ENCODE measurements around the gene NFILZ.

NFILZ gene

DNA sequence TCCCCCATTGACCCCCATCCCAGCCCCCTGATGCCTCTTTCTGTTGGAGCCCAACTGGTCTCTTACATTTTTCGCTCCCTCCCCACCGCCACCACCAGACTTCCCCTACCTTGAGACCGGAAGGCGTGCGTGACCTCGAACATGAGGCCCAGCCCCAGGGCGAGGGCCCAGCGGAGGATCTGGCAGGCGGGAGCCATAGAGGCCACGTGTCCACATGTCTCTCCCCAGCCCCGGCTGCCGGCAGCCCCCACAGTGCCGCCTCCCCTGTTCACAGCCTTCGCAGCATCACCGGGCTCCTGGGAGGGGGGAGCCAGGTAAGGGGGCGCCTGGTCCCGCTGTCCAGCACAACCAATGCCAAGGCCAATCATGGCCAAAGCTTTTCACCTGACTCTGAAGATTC is 24.9 kb upstream of the NFILZ start:
- Histone ChIP-seq H3K36me3 (ENCODE audit: insufficient read depth, low read length) (peaks cover 28% of the 10 kb centered on the region), H3K27me3 (ENCODE audit: insufficient read depth, low read length) (no peaks in the 10 kb centered on the region), H3K9me3 (ENCODE audit: low read length) (peaks cover 23% of the 10 kb centered on the region), H3K4me1 (ENCODE audit: insufficient read depth, low read length) (peaks cover 13% of the 10 kb centered on the region), H2AFZ (ENCODE audit: low read depth, low read length) (no peak overlapping the region), H3K4me3 (ENCODE audit: low read length) (no peak overlapping the region)

DNA sequence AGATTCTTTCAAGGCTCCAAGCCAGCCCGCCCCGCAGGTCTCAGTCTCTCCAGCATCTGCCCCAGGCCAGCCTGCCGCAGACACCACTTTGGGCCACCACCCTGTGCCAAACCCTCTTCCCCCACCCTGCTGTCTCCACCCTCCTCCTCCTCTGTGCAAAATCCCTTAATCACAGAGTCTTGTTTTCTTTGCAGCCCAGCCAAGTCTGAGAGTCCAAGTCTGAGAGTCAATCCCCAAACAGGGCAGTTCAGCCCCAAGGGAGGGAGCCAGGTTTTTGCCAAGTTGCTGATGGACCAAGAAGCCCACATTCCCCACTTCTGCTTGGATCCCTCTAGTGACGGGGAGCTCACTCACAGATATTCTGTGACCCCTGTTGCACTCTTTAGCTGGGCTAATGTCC is 23.0 kb upstream of the NFILZ start:
- Histone ChIP-seq H3K9me3 (ENCODE audit: low read length) (peaks cover 19% of the 10 kb centered on the region), H3K27me3 (ENCODE audit: insufficient read depth, low read length) (no peaks in the 10 kb centered on the region), H3K36me3 (ENCODE audit: insufficient read depth, low read length) (peaks cover 18% of the 10 kb centered on the region), H3K4me1 (ENCODE audit: insufficient read depth, low read length) (peaks cover 15% of the 10 kb centered on the region), H2AFZ (ENCODE audit: low read depth, low read length) (no peak overlapping the region), H3K4me3 (ENCODE audit: low read length) (no peak overlapping the region)

DNA sequence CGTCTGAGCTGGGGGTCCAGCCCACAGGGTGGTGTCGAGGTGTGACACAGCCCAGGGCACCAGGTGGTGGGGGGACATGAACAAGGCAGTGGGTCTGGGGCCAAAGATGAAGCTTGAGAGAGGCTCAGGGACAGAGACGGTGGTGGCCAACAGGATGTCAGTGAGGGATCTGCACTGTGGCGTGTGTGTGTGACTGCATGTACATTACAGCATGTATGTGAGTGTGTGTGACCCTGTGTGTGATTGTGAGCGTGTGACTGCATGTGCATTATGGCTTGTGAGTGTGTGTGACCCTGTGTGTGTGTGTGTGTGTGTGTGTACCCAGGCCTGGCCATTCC is 21.5 kb upstream of the NFILZ start:
- Histone ChIP-seq H2AFZ (ENCODE audit: low read depth, low read length) (peak overlapping the region; percentile 21), H3K4me3 (ENCODE audit: low read length) (peak overlapping the region; percentile 76), H3K27me3 (ENCODE audit: insufficient read depth, low read length) (no peaks in the 10 kb centered on the region), H3K36me3 (ENCODE audit: insufficient read depth, low read length) (peaks cover 7% of the 10 kb centered on the region), H3K4me1 (ENCODE audit: insufficient read depth, low read length) (peaks cover 15% of the 10 kb centered on the region), H3K9me3 (ENCODE audit: low read length) (peaks cover 10% of the 10 kb centered on the region)

DNA sequence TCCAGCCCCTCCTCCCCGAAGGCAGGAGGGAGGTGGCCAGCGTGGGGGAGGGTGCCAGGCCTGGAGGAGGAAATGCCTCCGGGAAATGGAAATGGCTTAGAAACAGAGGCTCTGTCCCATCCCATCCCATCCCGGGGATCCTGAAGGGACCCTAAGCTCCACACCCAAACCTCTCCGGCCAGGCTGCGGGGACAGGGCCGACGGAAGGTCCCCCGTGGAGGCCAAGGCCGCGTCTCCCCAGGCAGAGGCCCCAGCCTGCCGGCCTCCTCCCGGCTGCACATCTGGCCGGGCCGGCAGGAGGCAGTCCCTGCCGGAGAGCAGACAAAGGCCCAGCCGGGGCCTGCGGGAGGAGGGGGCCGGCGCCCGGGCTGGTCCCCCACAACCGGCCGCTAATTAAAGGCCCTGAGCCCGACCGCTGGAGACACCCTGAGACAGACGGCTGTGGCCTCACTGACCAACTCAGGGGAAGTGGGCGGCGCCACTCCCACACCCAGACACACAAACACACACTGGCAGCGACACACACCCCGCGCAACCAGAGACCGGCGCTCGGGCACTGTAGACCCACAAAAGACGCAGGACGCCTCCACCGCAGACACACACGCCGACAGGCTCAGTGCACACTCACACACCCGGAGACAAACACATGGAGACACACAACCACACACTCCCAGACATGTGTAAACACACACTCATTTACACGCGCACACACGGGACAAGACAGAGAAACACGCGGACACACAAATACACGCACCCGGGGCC is 21.0 kb upstream of the NFILZ start:
- Histone ChIP-seq H3K27me3 (ENCODE audit: insufficient read depth, low read length) (no peaks in the 10 kb centered on the region), H3K4me1 (ENCODE audit: insufficient read depth, low read length) (peaks cover 15% of the 10 kb centered on the region), H2AFZ (ENCODE audit: low read depth, low read length) (peak overlapping the region; percentile 21), H3K4me3 (ENCODE audit: low read length) (peak overlapping the region; percentile 76), H3K36me3 (ENCODE audit: insufficient read depth, low read length) (peaks cover 7% of the 10 kb centered on the region), H3K9me3 (ENCODE audit: low read length) (peaks cover 8% of the 10 kb centered on the region)

DNA sequence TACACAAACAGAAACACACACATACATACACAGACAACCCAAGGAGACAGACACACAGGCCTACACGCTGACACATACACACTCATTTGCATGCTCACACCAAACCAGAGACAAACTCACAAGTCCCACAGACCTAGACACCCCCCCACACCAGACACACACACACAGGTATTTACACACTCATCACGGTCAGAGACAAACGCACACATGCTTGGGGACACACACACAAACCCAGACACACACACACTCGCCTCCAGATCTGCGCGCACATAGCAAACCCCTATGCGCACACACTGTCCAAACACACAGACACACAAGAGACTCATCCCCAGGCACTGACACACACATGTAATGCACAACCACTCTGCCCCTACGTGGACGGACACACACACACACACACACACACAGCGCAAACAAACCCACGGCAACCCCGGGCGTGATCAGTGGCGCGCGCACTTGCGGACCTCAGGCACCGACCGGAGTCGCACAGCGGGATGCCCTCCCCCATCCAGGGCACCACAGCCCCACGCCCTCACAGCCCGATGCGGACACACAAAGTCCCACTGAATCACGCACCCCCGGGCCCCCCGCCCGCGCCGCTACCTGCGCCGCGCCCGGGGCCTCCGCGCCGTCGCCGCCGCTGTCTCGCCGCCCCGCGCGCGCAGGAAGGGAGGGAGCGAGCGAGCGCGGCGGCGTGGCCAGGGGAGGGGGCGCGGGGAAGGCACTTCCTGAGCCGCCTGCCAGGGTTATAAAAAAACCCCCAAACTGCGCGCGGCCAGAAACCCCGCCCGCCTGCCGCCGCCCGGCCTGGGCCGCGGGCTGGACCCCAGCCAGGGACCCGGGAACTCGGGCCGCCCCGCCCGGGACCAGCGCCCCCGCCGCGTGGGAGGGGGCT is 20.1 kb upstream of the NFILZ start, which contains the start of gene ADAMTS10:
TSS of gene ADAMTS10 (minus strand) at position 675 of the 895 bp plus-strand sequence. CDS start 5,005 bp downstream, outside the sequence.
- H3K9me3 ChIP-seq (ENCODE audit: low read length) = peaks cover under 1% of the 10 kb centered on the region
- H2AFZ ChIP-seq (ENCODE audit: low read depth, low read length) = peak within 1 kb of the TSS; percentile 47
- H3K4me1 ChIP-seq (ENCODE audit: insufficient read depth, low read length) = peaks cover 15% of the 10 kb centered on the region
- no peaks in the 10 kb centered on the region for H3K27me3 ChIP-seq (ENCODE audit: insufficient read depth, low read length)
- H3K4me3 ChIP-seq (ENCODE audit: low read length) = peak within 1 kb of the TSS; percentile 76
- H3K36me3 ChIP-seq (ENCODE audit: insufficient read depth, low read length) = no peaks in the 10 kb centered on the region

DNA sequence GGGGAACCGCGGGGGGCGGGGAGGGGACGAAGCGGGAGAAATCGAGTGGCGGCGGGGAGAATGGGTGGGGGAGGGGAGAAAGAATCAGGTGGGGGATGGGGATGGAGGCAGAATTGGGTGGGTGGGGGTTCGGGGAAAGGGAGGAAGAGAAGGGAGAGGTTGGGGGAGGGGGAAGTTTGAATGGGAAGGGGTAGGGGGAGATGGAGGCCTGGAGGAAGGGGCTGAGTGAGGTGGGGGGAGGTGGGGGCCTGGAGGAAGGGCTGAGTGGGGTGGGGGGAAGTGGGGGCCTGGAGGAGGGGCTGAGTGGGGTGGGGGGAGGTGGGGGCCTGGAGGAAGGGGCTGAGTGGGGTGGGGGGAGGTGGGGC is 19.5 kb upstream of the NFILZ start:
- peaks cover 15% of the 10 kb centered on the region for H3K4me1 ChIP-seq (ENCODE audit: insufficient read depth, low read length)
- no peaks in the 10 kb centered on the region for H3K27me3 ChIP-seq (ENCODE audit: insufficient read depth, low read length)
- H3K36me3 ChIP-seq (ENCODE audit: insufficient read depth, low read length) = no peaks in the 10 kb centered on the region
- H3K9me3 ChIP-seq (ENCODE audit: low read length) = no peaks in the 10 kb centered on the region
- peak overlapping the region; percentile 47 for H2AFZ ChIP-seq (ENCODE audit: low read depth, low read length)
- H3K4me3 ChIP-seq (ENCODE audit: low read length) = peak overlapping the region; percentile 76

DNA sequence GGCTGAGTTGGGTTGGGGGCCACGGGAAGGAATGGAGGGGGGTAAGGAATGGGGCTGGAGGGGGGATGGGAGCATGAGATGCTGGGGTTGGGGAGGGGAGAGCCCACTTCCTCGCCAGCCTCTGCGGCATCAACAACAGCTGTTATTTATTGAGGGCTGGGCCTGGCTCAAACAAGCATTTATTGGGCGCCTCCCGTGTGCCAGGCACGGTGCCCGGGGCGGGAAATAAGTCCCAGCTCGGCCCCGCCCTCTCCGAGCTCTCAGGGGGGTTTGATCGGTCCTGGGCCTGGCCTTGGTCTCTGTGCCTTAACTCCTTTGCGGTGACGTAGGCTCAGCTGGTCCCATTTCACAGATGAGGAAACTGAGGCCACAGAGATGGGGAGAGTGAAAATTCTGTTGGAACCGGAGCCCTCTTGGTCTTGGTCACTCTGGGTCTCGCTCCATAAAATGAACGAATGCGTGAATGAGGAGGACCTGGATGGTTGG is 19.0 kb upstream of the NFILZ start:
- Histone ChIP-seq H3K4me3 (ENCODE audit: low read length) (no peak overlapping the region), H3K4me1 (ENCODE audit: insufficient read depth, low read length) (peaks cover 15% of the 10 kb centered on the region), H3K36me3 (ENCODE audit: insufficient read depth, low read length) (no peaks in the 10 kb centered on the region), H3K27me3 (ENCODE audit: insufficient read depth, low read length) (no peaks in the 10 kb centered on the region), H2AFZ (ENCODE audit: low read depth, low read length) (no peak overlapping the region), H3K9me3 (ENCODE audit: low read length) (no peaks in the 10 kb centered on the region)

DNA sequence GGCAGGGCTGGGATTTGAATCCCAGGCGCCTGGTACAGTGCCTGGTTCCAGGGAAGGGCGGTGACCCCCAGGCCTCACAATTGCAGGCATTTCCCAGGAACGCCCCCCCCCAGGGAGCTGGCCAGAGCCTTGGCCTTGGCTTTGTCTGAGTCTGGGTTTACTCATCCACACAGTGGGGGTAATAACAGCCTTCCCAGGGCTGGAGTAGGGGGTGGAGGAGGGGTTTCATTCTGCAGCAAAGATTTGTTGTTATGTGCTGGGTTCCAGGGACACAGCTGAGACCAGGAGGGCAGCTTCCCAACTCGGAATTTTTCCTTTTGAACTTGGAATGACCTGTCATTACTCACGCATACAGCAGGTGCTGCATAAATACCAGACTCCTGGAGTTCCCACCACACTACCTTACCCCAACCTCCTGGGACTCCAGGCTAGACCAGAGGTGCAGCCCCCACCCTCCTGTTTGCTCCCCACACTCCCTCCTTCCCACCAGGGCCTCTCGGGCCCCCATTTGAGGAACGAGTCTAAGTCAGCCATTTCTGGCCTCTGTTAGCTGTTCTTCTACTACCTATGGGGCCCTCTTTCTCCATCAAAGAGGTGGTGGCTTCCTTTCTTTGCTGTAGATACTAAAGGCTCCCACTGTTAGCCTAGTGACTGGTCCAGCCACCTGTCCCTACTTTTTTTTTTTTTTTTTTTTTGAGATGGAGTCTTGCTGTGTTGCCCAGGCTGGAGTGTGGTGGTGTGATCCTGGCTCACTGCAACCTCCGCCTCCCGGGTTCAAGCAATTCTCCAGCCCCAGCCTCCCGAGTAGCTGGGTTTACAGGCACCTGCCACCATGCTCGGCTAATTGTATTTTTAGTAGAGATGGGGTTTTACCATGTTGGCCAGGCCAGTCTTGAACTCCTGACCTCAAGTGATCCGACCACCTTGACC is 18.3 kb upstream of the NFILZ start:
- H3K27me3 ChIP-seq (ENCODE audit: insufficient read depth, low read length) = no peaks in the 10 kb centered on the region
- H2AFZ ChIP-seq (ENCODE audit: low read depth, low read length) = no peak overlapping the region
- no peak overlapping the region for H3K4me3 ChIP-seq (ENCODE audit: low read length)
- no peaks in the 10 kb centered on the region for H3K9me3 ChIP-seq (ENCODE audit: low read length)
- no peaks in the 10 kb centered on the region for H3K36me3 ChIP-seq (ENCODE audit: insufficient read depth, low read length)
- H3K4me1 ChIP-seq (ENCODE audit: insufficient read depth, low read length) = peaks cover 15% of the 10 kb centered on the region

- Histone ChIP-seq H2AFZ (ENCODE audit: low read depth, low read length) (no peak overlapping the region), H3K27me3 (ENCODE audit: insufficient read depth, low read length) (no peaks in the 10 kb centered on the region), H3K4me1 (ENCODE audit: insufficient read depth, low read length) (peaks cover 15% of the 10 kb centered on the region), H3K9me3 (ENCODE audit: low read length) (no peaks in the 10 kb centered on the region), H3K36me3 (ENCODE audit: insufficient read depth, low read length) (no peaks in the 10 kb centered on the region), H3K4me3 (ENCODE audit: low read length) (no peak overlapping the region)
Observed at GRCh38 chr19:8612807-8613171, 17.6 kb upstream of the NFILZ start.

- Histone ChIP-seq H3K9me3 (ENCODE audit: low read length) (no peaks in the 10 kb centered on the region), H3K36me3 (ENCODE audit: insufficient read depth, low read length) (no peaks in the 10 kb centered on the region), H3K4me1 (ENCODE audit: insufficient read depth, low read length) (peaks cover 7% of the 10 kb centered on the region), H3K4me3 (ENCODE audit: low read length) (no peak overlapping the region), H3K27me3 (ENCODE audit: insufficient read depth, low read length) (no peaks in the 10 kb centered on the region), H2AFZ (ENCODE audit: low read depth, low read length) (no peak overlapping the region)
Observed at GRCh38 chr19:8614455-8614854, 16.0 kb upstream of the NFILZ start.

GRCh38 chr19:8615024-8615423 is 15.4 kb upstream of the NFILZ start:
- H3K27me3 ChIP-seq (ENCODE audit: insufficient read depth, low read length) = no peaks in the 10 kb centered on the region
- no peaks in the 10 kb centered on the region for H3K9me3 ChIP-seq (ENCODE audit: low read length)
- H3K4me3 ChIP-seq (ENCODE audit: low read length) = no peak overlapping the region
- no peak overlapping the region for H2AFZ ChIP-seq (ENCODE audit: low read depth, low read length)
- peaks cover 5% of the 10 kb centered on the region for H3K4me1 ChIP-seq (ENCODE audit: insufficient read depth, low read length)
- no peaks in the 10 kb centered on the region for H3K36me3 ChIP-seq (ENCODE audit: insufficient read depth, low read length)

DNA sequence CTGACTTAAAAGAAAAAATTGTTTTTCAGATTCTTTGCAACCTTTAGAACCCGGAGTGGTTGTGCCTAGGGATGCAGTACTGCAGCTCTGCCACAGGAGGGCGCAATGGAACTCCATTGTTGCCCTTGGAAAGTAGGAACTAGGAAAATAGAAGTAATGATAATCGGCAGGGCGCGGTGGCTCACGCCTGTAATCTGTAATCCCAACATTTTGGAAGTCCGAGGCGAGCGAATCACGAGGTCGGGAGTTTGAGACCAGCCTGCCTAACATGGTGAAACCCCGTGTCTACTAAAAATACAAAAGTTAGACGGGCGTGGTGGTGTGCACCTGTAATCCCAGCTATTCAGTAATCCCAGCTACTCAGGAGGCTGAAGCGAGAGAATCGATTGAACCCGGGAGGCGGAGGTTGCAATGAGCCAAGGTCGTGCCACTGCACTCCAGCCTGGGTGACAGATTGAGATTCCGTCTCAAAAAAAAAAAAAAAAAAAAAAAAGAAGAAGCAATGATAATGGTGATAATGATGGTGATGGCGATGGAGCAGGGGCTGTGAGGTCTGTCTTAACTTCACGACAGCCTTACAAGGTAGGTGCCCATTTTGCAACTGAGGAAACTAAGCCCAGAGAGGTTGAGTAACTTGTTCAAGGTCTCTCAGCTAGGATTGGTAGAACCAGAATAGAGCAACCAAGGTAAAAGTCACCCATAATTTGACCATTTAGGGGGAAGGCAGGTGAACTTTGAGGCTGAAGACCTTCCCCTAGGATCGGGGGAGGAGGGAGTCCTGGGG is 14.4 kb upstream of the NFILZ start:
- Histone ChIP-seq H3K4me3 (ENCODE audit: low read length) (no peak overlapping the region), H3K4me1 (ENCODE audit: insufficient read depth, low read length) (peaks cover 2% of the 10 kb centered on the region), H3K36me3 (ENCODE audit: insufficient read depth, low read length) (no peaks in the 10 kb centered on the region), H3K27me3 (ENCODE audit: insufficient read depth, low read length) (no peaks in the 10 kb centered on the region), H2AFZ (ENCODE audit: low read depth, low read length) (no peak overlapping the region), H3K9me3 (ENCODE audit: low read length) (no peaks in the 10 kb centered on the region)
